Measurements from ENCODE around the gene IFI16.

IFI16 gene

GRCh38 chr1:159066108-159066507 lies 56.4 kb downstream of the IFI16 start:
- no peak for DNase-seq (ENCODE audit: low spot score)

- peak; percentile 43 for DNase-seq (ENCODE audit: low spot score)
Measured at GRCh38 chr1:159067699-159068621, 58.3 kb downstream of the IFI16 start.

GRCh38 chr1:159068886-159069285 lies 59.2 kb downstream of the IFI16 start:
- DNase-seq (ENCODE audit: low spot score): no peak

- peak; percentile 38 for DNase-seq (ENCODE audit: low spot score)
Measured at GRCh38 chr1:159071970-159072582, 62.4 kb downstream of the IFI16 start.

- DNase-seq (ENCODE audit: low spot score): peak; percentile 76
Measured at GRCh38 chr1:159076438-159077119, 66.9 kb downstream of the IFI16 start, which contains the start of gene AIM2. Gene AIM2 (minus strand): TSS chr1:159076766. CDS start chr1:159073499, 3,267 bp downstream.

GRCh38 chr1:159077120-159077961 lies 67.6 kb downstream of the IFI16 start:
- DNase-seq (ENCODE audit: low spot score): peak; percentile 85

- no peak for DNase-seq (ENCODE audit: low spot score)
Measured at GRCh38 chr1:159079525-159079924, 69.8 kb downstream of the IFI16 start.

GRCh38 chr1:159081626-159082025 lies 71.9 kb downstream of the IFI16 start:
- DNase-seq (ENCODE audit: low spot score): no peak

GRCh38 chr1:159083013-159083412 lies 73.3 kb downstream of the IFI16 start:
- DNase-seq (ENCODE audit: low spot score): no peak

GRCh38 chr1:159084152-159084551 lies 74.4 kb downstream of the IFI16 start:
- no peak for DNase-seq (ENCODE audit: low spot score)

GRCh38 chr1:159084867-159085266 lies 75.2 kb downstream of the IFI16 start:
- no peak for DNase-seq (ENCODE audit: low spot score)

GRCh38 chr1:159088050-159088449 lies 78.3 kb downstream of the IFI16 start:
- DNase-seq (ENCODE audit: low spot score): no peak

- DNase-seq (ENCODE audit: low spot score): no peak
Measured at GRCh38 chr1:159088546-159089183, 79.0 kb downstream of the IFI16 start.

GRCh38 chr1:159089184-159089791 lies 79.6 kb downstream of the IFI16 start:
- peak; percentile 37 for DNase-seq (ENCODE audit: low spot score)

GRCh38 chr1:159090286-159091179 lies 80.8 kb downstream of the IFI16 start:
- no peak for DNase-seq (ENCODE audit: low spot score)

- DNase-seq (ENCODE audit: low spot score): no peak
Measured at GRCh38 chr1:159091180-159091560, 81.5 kb downstream of the IFI16 start.

GRCh38 chr1:159091607-159092031 lies 81.9 kb downstream of the IFI16 start:
- DNase-seq (ENCODE audit: low spot score): no peak

- DNase-seq (ENCODE audit: low spot score): no peak
Measured at GRCh38 chr1:159092036-159092760, 82.5 kb downstream of the IFI16 start.

- DNase-seq (ENCODE audit: low spot score): no peak
Measured at GRCh38 chr1:159098596-159098995, 88.9 kb downstream of the IFI16 start.
